ENCODE data around the gene NOXA1.

Gene NOXA1

DNA sequence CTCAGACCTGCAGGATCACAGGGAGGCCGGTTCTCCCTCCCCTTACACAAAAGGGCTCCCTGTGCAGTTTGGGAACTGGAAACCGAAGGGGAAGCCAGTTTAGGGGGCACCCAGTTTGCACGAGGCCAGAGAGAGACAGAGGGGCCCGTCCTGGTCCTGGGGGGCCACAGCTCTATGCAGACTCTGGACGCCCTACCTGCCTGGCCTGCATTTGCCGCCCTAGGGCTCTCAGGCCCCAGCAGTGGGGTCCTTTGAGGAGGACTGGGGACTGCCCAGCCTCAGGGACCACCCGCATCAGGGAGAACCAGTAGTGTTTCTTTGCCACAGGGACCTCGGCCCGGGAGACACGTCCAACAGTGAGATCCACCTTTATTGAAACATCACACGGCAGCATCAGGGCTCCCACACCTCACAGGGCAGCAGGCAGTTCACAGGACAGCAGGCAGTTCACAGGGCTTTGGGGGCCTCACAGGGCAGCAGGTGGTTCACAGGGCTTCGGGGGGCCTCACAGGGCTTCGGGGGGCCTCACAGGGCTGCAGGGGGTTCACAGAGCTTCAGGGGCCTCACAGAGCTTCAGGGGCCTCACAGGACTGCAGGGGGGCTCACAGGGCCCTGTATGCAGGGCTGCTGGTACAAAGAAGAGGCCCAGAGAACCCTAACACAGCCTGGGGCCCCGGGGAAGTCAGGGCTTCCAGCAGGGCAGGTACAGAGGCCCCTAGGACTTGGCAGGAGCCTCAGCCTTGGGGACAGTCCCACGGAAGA is 36.6 kb downstream of the NOXA1 start:
- in situ Hi-C loops (cut with MboI; ENCODE audit: low pct_unique_long_range_greater_than_20kb, low sequenced_read_pairs, unreplicated experiment) = no loop called here
- DNase-seq (ENCODE audit: low spot score) = no peak
- TF ChIP-seq CTCF (IDR thresholded peaks at IDR 0.05; ENCODE audit: extremely low read depth, insufficient read depth, missing control alignments) = no peak

DNA sequence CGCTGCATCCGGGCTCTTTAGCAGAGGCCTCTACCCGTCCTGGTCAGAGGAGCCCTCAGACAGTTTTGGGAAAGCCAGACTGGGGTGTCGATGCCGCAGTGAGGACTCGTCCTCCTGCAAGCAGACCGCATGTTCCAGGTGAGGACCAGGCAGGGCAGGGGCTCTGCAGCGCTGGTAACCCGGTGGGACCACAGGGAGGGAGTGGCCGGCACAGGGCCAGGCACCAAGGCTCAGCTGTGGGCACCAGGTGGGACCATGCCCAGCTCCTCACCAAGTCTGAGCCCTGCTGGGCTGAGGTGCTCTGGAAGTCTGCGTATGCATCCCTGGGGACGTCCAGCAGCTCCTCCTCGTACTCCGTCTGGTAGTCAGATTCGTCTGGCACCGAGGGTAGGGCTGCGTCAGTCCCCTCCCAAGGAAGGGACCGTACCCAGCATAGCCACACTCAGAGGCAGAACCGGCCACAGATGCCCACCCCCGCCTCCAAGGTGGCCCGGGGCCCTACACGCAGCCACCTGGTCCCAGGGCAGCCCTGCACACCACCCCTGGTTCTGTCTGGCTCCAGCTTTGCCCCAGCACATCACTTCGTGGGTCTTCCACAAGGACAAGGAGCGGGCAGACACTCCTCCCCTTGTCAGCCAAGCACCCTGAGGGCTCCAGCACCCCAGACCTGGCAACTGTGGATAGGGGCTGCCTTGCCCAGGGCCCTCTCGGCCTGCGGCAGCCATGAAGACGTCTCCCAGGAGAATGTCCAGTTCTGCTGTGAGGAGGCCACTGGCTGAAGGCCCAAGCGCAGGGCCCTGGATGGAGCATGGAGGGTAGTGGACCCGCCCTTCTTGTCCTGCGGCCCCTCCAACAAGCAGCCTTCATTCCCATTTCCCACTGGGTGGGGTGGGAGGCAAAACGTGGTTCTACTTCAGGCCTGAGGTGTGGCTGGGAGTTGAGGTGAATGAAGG is 37.4 kb downstream of the NOXA1 start:
- in situ Hi-C loops (cut with MboI; ENCODE audit: low pct_unique_long_range_greater_than_20kb, low sequenced_read_pairs, unreplicated experiment) = no loop called here
- TF ChIP-seq CTCF (IDR thresholded peaks at IDR 0.05; ENCODE audit: extremely low read depth, insufficient read depth, missing control alignments) = no peak
- no peak for DNase-seq (ENCODE audit: low spot score)

DNA sequence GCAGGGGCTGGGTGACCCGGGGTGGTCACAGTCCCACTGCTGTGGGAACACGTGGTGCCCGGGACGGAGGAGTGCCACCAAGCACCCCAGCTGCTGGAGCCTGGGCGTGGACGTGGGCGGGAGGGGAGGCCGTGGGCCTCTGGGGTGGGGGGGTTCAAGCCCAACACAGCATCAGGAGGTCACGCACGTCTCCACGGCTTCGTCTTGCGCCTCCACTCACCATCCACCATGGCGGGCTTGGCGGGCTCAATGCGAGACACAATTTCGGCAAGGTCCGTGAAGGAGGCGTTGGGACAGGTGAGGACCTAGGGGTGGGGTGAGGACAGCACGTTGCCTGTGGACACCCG is 38.1 kb downstream of the NOXA1 start:
- in situ Hi-C loops (cut with MboI; ENCODE audit: low pct_unique_long_range_greater_than_20kb, low sequenced_read_pairs, unreplicated experiment) = no loop called here
- DNase-seq (ENCODE audit: low spot score) = no peak
- TF ChIP-seq CTCF (IDR thresholded peaks at IDR 0.05; ENCODE audit: extremely low read depth, insufficient read depth, missing control alignments) = no peak

GRCh38 chr9:137461663-137462395 is 38.6 kb downstream of the NOXA1 start:
- in situ Hi-C loops (cut with MboI; ENCODE audit: low pct_unique_long_range_greater_than_20kb, low sequenced_read_pairs, unreplicated experiment) = no loop called here
- DNase-seq (ENCODE audit: low spot score) = peak; percentile 89
- TF ChIP-seq CTCF (IDR thresholded peaks at IDR 0.05; ENCODE audit: extremely low read depth, insufficient read depth, missing control alignments) = peak; percentile 29

GRCh38 chr9:137462396-137462985 is 39.3 kb downstream of the NOXA1 start:
- TF ChIP-seq CTCF (IDR thresholded peaks at IDR 0.05; ENCODE audit: extremely low read depth, insufficient read depth, missing control alignments) = no peak
- no peak for DNase-seq (ENCODE audit: low spot score)
- in situ Hi-C loops (cut with MboI; ENCODE audit: low pct_unique_long_range_greater_than_20kb, low sequenced_read_pairs, unreplicated experiment) = no loop called here

All from GM13977 (cell line).